GM12874 (cell line): ENCODE results near the gene BMPR2.
A peak's percentile ranks its signal among the peaks of the same experiment; 100 is the strongest.

Source experiments
- CTCF ChIP-seq: IDR thresholded peaks from 2 replicates; pipeline ENCODE4 v1.5.1; 2011; ENCODE audit warnings: low read depth, mild to moderate bottlenecking, control low read depth, low read length, moderate library complexity; ENCODE audit not compliant: insufficient read depth

Gene BMPR2

GRCh38 chr2:202564226-202564625 lies 188.1 kb downstream of the BMPR2 start:
- TF ChIP-seq CTCF: no peak

- no peak for TF ChIP-seq CTCF
Observed at GRCh38 chr2:202566286-202566685, 190.2 kb downstream of the BMPR2 start.

- TF ChIP-seq CTCF: no peak
Observed at GRCh38 chr2:202574541-202574940, 198.4 kb downstream of the BMPR2 start.

- TF ChIP-seq CTCF: no peak
Observed at GRCh38 chr2:202577250-202578183, 201.4 kb downstream of the BMPR2 start.

GRCh38 chr2:202583709-202584219 lies 207.6 kb downstream of the BMPR2 start:
- no peak for TF ChIP-seq CTCF

GRCh38 chr2:202588647-202589581 lies 212.8 kb downstream of the BMPR2 start:
- TF ChIP-seq CTCF: peak; percentile 92

- TF ChIP-seq CTCF: no peak
Observed at GRCh38 chr2:202589582-202589949, 213.4 kb downstream of the BMPR2 start.
